ENCODE measurements around the gene ARHGEF19.

The ARHGEF19 gene

DNA sequence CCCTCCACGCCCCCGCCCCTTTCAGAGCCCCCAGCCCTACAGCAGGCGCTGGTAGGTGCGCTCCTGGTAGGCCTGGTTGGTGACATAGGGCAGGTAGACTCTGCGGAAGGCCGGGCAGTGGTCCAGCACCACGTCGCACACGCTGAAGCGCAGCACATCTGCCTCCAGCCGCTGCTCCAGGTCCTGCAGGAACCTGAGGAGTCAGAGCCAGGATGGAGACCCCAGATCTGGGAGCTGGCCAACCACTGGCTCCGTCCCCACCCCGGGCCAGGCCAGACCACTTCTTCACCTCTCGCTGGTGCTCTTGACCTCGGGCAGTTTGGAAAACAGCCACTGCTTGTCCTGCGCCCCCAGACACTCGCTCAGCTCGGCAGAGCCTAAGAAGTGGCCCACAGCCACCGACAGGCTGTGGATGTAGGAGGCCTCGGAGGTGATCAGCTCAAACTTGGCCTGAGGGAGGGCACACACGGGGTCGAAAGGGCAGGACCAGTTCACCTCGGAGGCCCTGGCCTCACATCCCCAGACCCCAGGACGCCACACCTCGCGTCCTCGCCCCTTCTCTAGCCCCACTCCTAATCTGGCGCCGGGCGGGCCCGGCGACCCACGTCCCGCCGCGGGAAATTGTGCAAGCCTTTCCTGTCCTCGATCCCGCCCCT, 6.4 kb downstream of the ARHGEF19 start:
- H3K9ac ChIP-seq (ENCODE audit: insufficient read length): peak overlapping the region; percentile 83
- peak overlapping the region; percentile 85 for H3K27ac ChIP-seq
- TF ChIP-seq EZH2 (IDR thresholded peaks at IDR 0.05) (no peak), POLR2AphosphoS5 (IDR thresholded peaks at IDR 0.05; ENCODE audit: borderline replicate concordance, low read depth, low read length) (no peak), FOXP2 (optimal IDR thresholded peaks at IDR 0.05; ENCODE audit: control extremely low read depth, extremely low read length, insufficient read depth) (no peak)
- H3K9me3 ChIP-seq (ENCODE audit: low read depth, low read length): no peaks in the 10 kb centered on the region
- H3K4me3 ChIP-seq: peak overlapping the region; percentile 90
- H3K36me3 ChIP-seq (ENCODE audit: insufficient read depth, low read length): no peaks in the 10 kb centered on the region
- no peak for DNase-seq (ENCODE audit: low read depth, low spot score)

DNA sequence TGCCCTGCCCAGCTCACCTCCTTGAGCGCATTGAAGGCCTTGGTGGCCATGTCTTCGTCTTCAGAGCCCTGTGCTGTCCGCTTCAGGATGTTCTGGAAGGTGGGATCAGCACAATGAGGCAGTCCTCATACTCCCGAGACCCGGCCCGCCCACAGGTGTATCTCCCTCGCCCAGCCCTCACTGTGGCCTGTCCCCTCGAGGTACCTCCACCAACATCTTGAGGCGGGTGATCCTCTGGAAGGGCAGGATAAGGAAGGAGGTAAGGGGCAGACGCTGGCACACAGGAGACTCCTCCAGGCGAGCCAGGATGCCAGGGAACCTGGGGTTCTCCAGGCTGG, 7.1 kb downstream of the ARHGEF19 start:
- DNase-seq (ENCODE audit: low read depth, low spot score): no peak
- TF ChIP-seq FOXP2 (optimal IDR thresholded peaks at IDR 0.05; ENCODE audit: control extremely low read depth, extremely low read length, insufficient read depth): no peak
- TF ChIP-seq EZH2 (IDR thresholded peaks at IDR 0.05): no peak
- TF ChIP-seq POLR2AphosphoS5 (IDR thresholded peaks at IDR 0.05; ENCODE audit: borderline replicate concordance, low read depth, low read length): no peak
- Histone ChIP-seq H3K9me3 (ENCODE audit: low read depth, low read length) (no peaks in the 10 kb centered on the region), H3K4me3 (no peak overlapping the region), H3K27ac (no peak overlapping the region), H3K9ac (ENCODE audit: insufficient read length) (no peak overlapping the region), H3K36me3 (ENCODE audit: insufficient read depth, low read length) (no peaks in the 10 kb centered on the region)

DNA sequence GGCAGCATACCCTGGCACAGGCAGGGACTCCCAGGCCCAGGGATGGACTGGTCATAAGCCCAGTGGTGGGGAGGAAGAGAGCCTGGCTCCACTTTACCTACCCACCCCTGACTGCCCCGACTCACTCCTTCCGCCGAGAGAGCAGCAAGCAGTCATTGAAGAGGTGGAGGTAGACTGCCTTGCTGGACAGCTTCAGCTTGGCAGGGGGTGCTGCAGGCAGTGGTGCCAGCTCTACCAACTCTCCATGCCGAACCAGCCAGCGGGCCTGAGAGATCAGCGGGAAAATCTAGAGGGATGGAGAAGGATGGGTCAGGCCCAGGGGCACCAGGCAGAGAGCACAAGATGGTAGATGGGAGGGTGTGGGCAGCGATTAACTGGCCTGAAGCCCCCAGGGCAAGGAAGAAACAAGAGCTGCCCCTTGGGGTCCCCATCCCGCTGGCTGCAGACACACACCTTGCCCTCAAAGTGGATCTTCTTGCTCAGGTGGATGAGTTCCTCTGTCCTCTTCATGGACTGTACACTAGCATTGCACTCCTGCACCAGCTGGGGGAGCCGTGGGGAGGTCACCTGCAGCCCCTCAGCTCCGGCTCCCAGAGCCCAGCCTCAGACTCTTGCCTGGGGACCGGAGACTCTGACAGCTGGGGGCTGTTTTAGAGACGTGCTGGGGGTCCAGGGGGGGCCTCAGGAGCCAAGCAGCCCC, 7.7 kb downstream of the ARHGEF19 start:
- H3K36me3 ChIP-seq (ENCODE audit: insufficient read depth, low read length): no peaks in the 10 kb centered on the region
- no peak for DNase-seq (ENCODE audit: low read depth, low spot score)
- H3K9me3 ChIP-seq (ENCODE audit: low read depth, low read length): no peaks in the 10 kb centered on the region
- TF ChIP-seq EZH2 (IDR thresholded peaks at IDR 0.05) (no peak), FOXP2 (optimal IDR thresholded peaks at IDR 0.05; ENCODE audit: control extremely low read depth, extremely low read length, insufficient read depth) (no peak), POLR2AphosphoS5 (IDR thresholded peaks at IDR 0.05; ENCODE audit: borderline replicate concordance, low read depth, low read length) (no peak)
- H3K9ac ChIP-seq (ENCODE audit: insufficient read length): no peak overlapping the region
- H3K27ac ChIP-seq: no peak overlapping the region
- no peak overlapping the region for H3K4me3 ChIP-seq

DNA sequence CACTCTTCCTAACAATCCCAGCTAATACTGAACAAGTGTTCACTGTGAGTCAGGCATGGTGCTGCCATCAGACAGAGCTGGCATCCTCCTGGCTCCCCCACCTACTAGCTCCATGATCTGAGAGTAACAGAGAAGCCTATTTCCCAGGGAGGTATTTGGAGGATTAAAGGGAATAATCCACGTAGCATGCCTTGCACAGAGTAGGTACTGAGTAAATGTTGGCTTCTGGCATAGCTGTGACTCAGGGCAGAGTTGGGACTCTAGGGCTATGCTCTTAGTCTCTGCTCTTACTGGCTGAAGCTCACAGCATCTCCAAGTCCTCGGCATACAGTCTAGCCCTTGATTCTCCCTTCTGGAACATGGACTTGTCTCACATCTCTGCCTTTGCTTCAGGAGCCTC, 8.2 kb downstream of the ARHGEF19 start:
- Histone ChIP-seq H3K9me3 (ENCODE audit: low read depth, low read length) (no peaks in the 10 kb centered on the region), H3K4me3 (no peak overlapping the region), H3K36me3 (ENCODE audit: insufficient read depth, low read length) (no peaks in the 10 kb centered on the region), H3K27ac (no peak overlapping the region), H3K9ac (ENCODE audit: insufficient read length) (no peak overlapping the region)
- TF ChIP-seq FOXP2 (optimal IDR thresholded peaks at IDR 0.05; ENCODE audit: control extremely low read depth, extremely low read length, insufficient read depth) (no peak), EZH2 (IDR thresholded peaks at IDR 0.05) (no peak), POLR2AphosphoS5 (IDR thresholded peaks at IDR 0.05; ENCODE audit: borderline replicate concordance, low read depth, low read length) (no peak)
- DNase-seq (ENCODE audit: low read depth, low spot score): no peak

DNA sequence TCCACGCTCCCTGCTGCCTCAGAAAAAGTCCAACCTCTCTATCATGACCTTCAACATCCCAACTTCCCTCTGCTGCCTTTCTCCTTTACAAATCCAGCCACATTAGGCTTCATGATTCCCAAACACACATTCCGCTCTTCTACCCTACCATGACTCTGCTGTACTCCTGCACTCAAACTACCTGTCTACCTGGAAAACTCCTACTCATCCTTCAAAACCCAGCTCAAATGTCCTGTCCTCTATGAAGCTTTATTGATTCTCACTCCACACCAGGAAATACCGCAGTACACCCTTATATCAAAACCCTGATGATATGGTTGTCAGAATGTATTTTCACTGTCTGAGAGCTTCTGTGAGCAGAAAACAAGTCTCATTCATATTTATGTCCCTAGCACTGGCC, 8.9 kb downstream of the ARHGEF19 start:
- Histone ChIP-seq H3K4me3 (no peak overlapping the region), H3K9me3 (ENCODE audit: low read depth, low read length) (no peaks in the 10 kb centered on the region), H3K36me3 (ENCODE audit: insufficient read depth, low read length) (no peaks in the 10 kb centered on the region), H3K9ac (ENCODE audit: insufficient read length) (no peak overlapping the region), H3K27ac (no peak overlapping the region)
- TF ChIP-seq POLR2AphosphoS5 (IDR thresholded peaks at IDR 0.05; ENCODE audit: borderline replicate concordance, low read depth, low read length) (no peak), EZH2 (IDR thresholded peaks at IDR 0.05) (no peak), FOXP2 (optimal IDR thresholded peaks at IDR 0.05; ENCODE audit: control extremely low read depth, extremely low read length, insufficient read depth) (no peak)
- no peak for DNase-seq (ENCODE audit: low read depth, low spot score)

DNA sequence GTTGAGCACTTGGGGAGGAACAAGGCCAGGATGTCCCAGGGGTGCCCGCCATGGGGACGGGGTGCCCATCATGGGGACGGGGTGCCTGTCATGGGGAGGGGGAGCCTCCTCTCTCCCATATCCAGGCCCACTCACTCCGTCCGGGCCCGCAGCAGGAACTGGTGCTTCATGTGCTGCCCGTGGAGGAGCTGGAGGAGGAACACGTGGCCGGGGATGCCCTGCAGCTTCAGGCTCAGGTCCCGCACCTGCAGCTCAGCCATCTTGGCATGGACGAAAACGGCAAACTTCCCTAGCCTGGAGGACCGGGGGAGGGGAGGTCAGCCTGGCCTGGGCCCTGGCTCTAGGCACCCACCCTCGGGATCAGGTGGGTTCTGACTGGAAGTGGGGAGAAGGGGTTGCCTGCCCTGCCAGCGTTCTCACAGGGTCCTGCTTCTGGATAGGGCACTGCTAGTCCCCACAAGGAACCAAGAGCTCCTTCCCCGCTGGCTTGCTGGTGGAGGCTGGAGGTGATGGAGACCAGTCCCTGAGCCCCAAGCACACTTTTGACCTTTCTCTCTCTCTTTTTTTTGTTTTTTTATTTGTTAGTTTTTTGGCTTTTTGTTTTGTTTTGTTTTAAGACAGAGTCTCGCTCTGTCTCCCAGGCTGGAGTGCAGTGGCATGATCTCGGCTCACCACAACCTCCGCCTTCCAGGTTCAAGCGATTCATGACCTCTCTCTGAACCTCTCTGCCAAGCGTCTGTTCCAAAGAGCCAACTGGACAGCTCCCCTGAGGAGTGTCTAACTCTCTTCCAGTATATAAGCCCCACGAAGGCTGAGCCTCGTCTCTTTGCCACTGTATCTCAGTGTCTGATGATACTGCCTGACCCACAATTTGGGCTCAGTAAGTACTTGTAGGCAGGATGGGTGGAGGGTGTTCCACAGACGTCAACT, 9.9 kb downstream of the ARHGEF19 start:
- Histone ChIP-seq H3K9me3 (ENCODE audit: low read depth, low read length) (no peaks in the 10 kb centered on the region), H3K4me3 (no peak overlapping the region), H3K9ac (ENCODE audit: insufficient read length) (no peak overlapping the region), H3K36me3 (ENCODE audit: insufficient read depth, low read length) (no peaks in the 10 kb centered on the region), H3K27ac (no peak overlapping the region)
- no peak for DNase-seq (ENCODE audit: low read depth, low spot score)
- TF ChIP-seq FOXP2 (optimal IDR thresholded peaks at IDR 0.05; ENCODE audit: control extremely low read depth, extremely low read length, insufficient read depth) (no peak), POLR2AphosphoS5 (IDR thresholded peaks at IDR 0.05; ENCODE audit: borderline replicate concordance, low read depth, low read length) (no peak), EZH2 (IDR thresholded peaks at IDR 0.05) (no peak)

DNA sequence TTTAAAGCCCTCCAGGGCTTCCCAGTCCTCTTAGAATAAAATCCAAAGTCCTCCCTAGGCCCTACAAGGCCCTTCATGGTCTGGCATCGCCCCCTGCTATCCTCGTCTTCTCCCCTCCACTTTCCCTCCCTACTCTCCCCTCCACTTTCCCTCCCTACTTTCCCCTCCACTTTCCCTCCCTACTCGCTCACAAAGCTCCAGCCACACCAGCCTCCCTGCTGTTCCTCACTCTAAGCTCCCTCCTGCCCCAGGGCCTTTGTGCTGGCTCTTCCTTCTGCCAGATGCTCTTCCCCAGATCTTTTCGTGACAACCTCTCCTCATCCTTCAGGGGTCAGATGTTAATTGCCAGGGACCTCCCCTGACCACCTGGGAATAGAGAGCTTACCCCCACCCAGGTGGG, 12.8 kb downstream of the ARHGEF19 start:
- no peaks in the 10 kb centered on the region for H3K9me3 ChIP-seq (ENCODE audit: low read depth, low read length)
- DNase-seq (ENCODE audit: low read depth, low spot score): no peak
- no peak overlapping the region for H3K9ac ChIP-seq (ENCODE audit: insufficient read length)
- H3K27ac ChIP-seq: no peak overlapping the region
- TF ChIP-seq POLR2AphosphoS5 (IDR thresholded peaks at IDR 0.05; ENCODE audit: borderline replicate concordance, low read depth, low read length) (no peak), FOXP2 (optimal IDR thresholded peaks at IDR 0.05; ENCODE audit: control extremely low read depth, extremely low read length, insufficient read depth) (no peak), EZH2 (IDR thresholded peaks at IDR 0.05) (no peak)
- H3K36me3 ChIP-seq (ENCODE audit: insufficient read depth, low read length): no peaks in the 10 kb centered on the region
- no peak overlapping the region for H3K4me3 ChIP-seq

DNA sequence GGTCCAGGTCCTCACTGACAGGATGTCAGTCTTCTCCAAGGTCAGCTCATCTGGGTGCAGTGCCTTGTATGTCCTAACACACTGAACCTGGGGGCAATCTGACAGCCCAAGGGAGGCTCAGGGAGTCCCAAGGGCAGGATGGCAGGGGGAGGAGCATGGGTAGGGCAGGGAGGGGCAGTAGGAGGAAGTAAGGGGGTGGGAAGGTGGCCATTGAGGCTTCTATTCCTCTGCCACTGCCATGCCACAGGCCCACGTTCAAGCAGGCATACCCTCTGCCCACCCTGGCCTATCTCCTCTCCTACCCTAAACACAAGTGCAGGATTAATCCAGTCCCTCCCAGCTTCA, 13.3 kb downstream of the ARHGEF19 start:
- DNase-seq (ENCODE audit: low read depth, low spot score): no peak
- no peaks in the 10 kb centered on the region for H3K36me3 ChIP-seq (ENCODE audit: insufficient read depth, low read length)
- H3K9me3 ChIP-seq (ENCODE audit: low read depth, low read length): no peaks in the 10 kb centered on the region
- no peak overlapping the region for H3K4me3 ChIP-seq
- no peak overlapping the region for H3K9ac ChIP-seq (ENCODE audit: insufficient read length)
- TF ChIP-seq EZH2 (IDR thresholded peaks at IDR 0.05) (no peak), FOXP2 (optimal IDR thresholded peaks at IDR 0.05; ENCODE audit: control extremely low read depth, extremely low read length, insufficient read depth) (no peak), POLR2AphosphoS5 (IDR thresholded peaks at IDR 0.05; ENCODE audit: borderline replicate concordance, low read depth, low read length) (no peak)
- no peak overlapping the region for H3K27ac ChIP-seq

Measured in SK-N-MC (cell line).